Endothelial cell (in vitro differentiated cells): ENCODE data around the gene HBZ. TPM values are rescaled to one million over a fixed set of nuclear protein-coding genes. Genes with fewer than 3 reads are reported as not detected.
"Not testable (repeated sequence)": the region's sequence is repeated elsewhere in the genome, so short reads cannot be mapped to it uniquely, and the experiment has no call there.

Source experiments
- DNase-seq: peaks from one replicate; pipeline ENCODE4 v3.0.0; 2021; ENCODE audit warnings: low spot score
- H3K27ac Mint-ChIP-seq: one replicate; pipeline ENCODE4 v1.8.0; 2021; ENCODE audit warnings: mixed read lengths, inconsistent platforms; ENCODE audit not compliant: unreplicated experiment
- H3K27me3 Mint-ChIP-seq: one replicate; pipeline ENCODE4 v1.8.0; 2021; ENCODE audit warnings: mild to moderate bottlenecking, moderate library complexity, mixed read lengths, inconsistent platforms; ENCODE audit not compliant: unreplicated experiment
- H3K36me3 Mint-ChIP-seq: one replicate; pipeline ENCODE4 v1.8.0; 2021; ENCODE audit warnings: mild to moderate bottlenecking, low read depth, mixed read lengths, inconsistent platforms; ENCODE audit not compliant: unreplicated experiment
- H3K4me1 Mint-ChIP-seq: one replicate; pipeline ENCODE4 v1.8.0; 2021; ENCODE audit warnings: mild to moderate bottlenecking, mixed read lengths, inconsistent platforms; ENCODE audit not compliant: unreplicated experiment
- H3K4me3 Mint-ChIP-seq: one replicate; pipeline ENCODE4 v1.8.0; 2021; ENCODE audit warnings: mild to moderate bottlenecking, mixed read lengths, inconsistent platforms; ENCODE audit not compliant: unreplicated experiment
- H3K9me3 Mint-ChIP-seq: one replicate; pipeline ENCODE4 v1.8.0; 2021; ENCODE audit warnings: mixed read lengths, inconsistent platforms; ENCODE audit not compliant: unreplicated experiment
- total RNA-seq: library from RNA; stranded (reverse); fragmentation: NEBNext Ultra II Directional; extraction: Animal tissue kit (Norgen Biotek cat#: 25700); gene quantifications from one replicate; pipeline ENCODE4 v1.2.1, GENCODE V29; 2021; ENCODE audit not compliant: unreplicated experiment
- TF ChIP-seq, protein P1 (sequence below): fragments of 200-600 bp; sonication (generic); IDR thresholded peaks from one replicate; pipeline ENCODE4 v1.5.0; 2021; ENCODE audit warnings: antibody characterized with exemption; ENCODE audit not compliant: unreplicated experiment

The HBZ gene
- total RNA-seq, 1 donor from 2014 or later = not detected

DNA sequence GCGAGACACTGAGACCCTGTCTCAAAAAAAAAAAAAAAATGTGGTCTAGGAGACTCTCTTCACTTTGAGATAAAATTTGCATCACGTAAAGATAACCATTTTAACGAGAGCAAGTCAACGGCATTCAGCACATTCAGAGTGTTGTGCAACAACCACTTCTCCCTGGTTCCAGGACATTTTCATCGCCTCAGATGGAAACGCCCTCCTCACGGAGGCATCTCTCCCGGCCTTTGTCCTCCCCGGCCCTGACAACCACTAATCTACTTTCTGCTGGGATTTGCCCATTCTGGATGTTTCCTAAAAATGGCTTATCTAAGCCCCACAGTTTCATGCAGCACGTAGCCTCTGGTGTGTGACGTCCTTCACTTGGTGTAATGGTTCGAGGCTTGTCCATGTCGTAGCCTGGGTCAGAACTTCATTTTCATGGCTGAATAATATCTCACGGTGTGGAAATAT, 7.6 kb upstream of the HBZ start:
- Mint-ChIP-seq H3K9me3 (no peaks in the 10 kb centered on the region), H3K4me1 (no peaks in the 10 kb centered on the region), H3K4me3 (no peak overlapping the region), H3K27me3 (peaks cover 7% of the 10 kb centered on the region), H3K27ac (no peak overlapping the region), H3K36me3 (no peaks in the 10 kb centered on the region)
- TF ChIP-seq, protein P1, sequence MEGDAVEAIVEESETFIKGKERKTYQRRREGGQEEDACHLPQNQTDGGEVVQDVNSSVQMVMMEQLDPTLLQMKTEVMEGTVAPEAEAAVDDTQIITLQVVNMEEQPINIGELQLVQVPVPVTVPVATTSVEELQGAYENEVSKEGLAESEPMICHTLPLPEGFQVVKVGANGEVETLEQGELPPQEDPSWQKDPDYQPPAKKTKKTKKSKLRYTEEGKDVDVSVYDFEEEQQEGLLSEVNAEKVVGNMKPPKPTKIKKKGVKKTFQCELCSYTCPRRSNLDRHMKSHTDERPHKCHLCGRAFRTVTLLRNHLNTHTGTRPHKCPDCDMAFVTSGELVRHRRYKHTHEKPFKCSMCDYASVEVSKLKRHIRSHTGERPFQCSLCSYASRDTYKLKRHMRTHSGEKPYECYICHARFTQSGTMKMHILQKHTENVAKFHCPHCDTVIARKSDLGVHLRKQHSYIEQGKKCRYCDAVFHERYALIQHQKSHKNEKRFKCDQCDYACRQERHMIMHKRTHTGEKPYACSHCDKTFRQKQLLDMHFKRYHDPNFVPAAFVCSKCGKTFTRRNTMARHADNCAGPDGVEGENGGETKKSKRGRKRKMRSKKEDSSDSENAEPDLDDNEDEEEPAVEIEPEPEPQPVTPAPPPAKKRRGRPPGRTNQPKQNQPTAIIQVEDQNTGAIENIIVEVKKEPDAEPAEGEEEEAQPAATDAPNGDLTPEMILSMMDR = no peak
- no peak for DNase-seq

- DNase-seq = no peak
- no peaks in the 10 kb centered on the region for H3K4me1 Mint-ChIP-seq
- no peaks in the 10 kb centered on the region for H3K9me3 Mint-ChIP-seq
- no peaks in the 10 kb centered on the region for H3K36me3 Mint-ChIP-seq
- no peak overlapping the region for H3K4me3 Mint-ChIP-seq
- peaks cover 7% of the 10 kb centered on the region for H3K27me3 Mint-ChIP-seq
- TF ChIP-seq, protein P1 = no peak
- H3K27ac Mint-ChIP-seq = no peak overlapping the region
These were observed 5.8 kb upstream of the HBZ start for GRCh38 chr16:146646-147045.

GRCh38 chr16:149024-149660, 3.3 kb upstream of the HBZ start:
- Mint-ChIP-seq H3K4me1 (no peaks in the 10 kb centered on the region), H3K9me3 (no peaks in the 10 kb centered on the region), H3K27me3 (peaks cover 3% of the 10 kb centered on the region), H3K4me3 (no peak overlapping the region), H3K27ac (no peak overlapping the region), H3K36me3 (no peaks in the 10 kb centered on the region)
- no peak for DNase-seq
- TF ChIP-seq, protein P1 = no peak

DNA sequence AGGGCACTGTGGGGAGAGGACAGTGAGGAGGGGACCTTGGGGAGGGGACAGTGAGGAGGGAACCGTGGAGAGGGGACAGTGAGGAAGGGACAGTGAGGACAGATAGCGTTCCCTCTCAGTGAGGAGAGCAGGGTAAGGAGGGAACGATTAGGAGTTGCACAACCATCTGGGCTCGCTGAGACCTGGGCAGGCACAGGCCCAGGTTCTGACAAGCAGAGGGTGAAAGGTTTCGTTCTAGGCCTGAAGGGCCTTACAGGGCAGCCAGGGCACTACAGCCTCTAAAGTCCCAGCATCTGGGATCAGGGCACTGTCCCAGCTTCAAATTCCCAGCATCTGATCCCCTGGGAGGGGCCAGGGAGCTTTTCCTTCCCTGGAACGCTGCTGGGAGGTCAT, 681 bp downstream of the HBZ start:
- H3K27me3 Mint-ChIP-seq = not testable (repeated sequence)

DNA sequence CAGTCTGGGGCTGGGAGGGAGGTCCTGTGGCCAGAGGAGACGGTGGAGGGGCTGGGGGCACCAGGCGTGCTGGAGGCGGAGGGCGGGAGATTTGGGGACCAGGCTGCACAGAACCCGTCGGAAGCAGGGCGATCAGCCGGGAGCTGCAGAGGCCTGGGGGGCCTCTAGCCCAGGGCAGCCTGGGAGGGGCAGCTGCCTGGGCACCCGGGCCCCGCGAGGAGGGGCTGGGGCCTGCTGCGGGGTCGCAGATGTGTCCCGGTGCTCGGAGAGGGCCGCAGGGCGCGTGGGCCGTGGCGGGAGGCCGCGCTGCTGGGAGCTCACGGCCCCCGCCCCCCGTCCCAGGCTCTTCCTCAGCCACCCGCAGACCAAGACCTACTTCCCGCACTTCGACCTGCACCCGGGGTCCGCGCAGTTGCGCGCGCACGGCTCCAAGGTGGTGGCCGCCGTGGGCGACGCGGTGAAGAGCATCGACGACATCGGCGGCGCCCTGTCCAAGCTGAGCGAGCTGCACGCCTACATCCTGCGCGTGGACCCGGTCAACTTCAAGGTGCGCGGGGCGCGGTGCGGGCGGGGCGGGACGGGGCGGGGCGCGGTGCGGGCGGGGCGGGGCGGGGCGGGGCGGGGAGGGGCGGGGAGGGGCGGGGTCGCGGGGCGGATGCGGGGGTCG, 1.2 kb downstream of the HBZ start:
- H3K4me3 Mint-ChIP-seq, H3K36me3 Mint-ChIP-seq, DNase-seq, H3K27me3 Mint-ChIP-seq, H3K27ac Mint-ChIP-seq, H3K9me3 Mint-ChIP-seq, H3K4me1 Mint-ChIP-seq: not testable (repeated sequence)

More for the DNA sequence above, 681 bp downstream of the HBZ start:
- not testable (repeated sequence) for DNase-seq, H3K36me3 Mint-ChIP-seq, H3K4me3 Mint-ChIP-seq, H3K27ac Mint-ChIP-seq, H3K9me3 Mint-ChIP-seq, H3K4me1 Mint-ChIP-seq
